A549 treated with Mapracorat at 1 μM for 4 hours (cell line): ENCODE data around the gene KRT27. TPM values are rescaled to one million over a fixed set of nuclear protein-coding genes. Genes with fewer than 3 reads are reported as not detected.

ENCODE experiments used
- total RNA-seq: library from RNA; stranded (reverse); fragments of 200-300 nt; extraction: Qiagen RNA extraction; gene quantifications from 5 replicates; pipeline ENCODE4 v1.2.3, GENCODE V29; 2022

The KRT27 gene, protein sequence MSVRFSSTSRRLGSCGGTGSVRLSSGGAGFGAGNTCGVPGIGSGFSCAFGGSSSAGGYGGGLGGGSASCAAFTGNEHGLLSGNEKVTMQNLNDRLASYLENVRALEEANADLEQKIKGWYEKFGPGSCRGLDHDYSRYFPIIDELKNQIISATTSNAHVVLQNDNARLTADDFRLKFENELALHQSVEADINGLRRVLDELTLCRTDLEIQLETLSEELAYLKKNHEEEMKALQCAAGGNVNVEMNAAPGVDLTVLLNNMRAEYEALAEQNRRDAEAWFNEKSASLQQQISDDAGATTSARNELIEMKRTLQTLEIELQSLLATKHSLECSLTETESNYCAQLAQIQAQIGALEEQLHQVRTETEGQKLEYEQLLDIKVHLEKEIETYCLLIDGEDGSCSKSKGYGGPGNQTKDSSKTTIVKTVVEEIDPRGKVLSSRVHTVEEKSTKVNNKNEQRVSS
- total RNA-seq: 0.19 TPM in 1 of 5 replicates, not detected in the others

DNA sequence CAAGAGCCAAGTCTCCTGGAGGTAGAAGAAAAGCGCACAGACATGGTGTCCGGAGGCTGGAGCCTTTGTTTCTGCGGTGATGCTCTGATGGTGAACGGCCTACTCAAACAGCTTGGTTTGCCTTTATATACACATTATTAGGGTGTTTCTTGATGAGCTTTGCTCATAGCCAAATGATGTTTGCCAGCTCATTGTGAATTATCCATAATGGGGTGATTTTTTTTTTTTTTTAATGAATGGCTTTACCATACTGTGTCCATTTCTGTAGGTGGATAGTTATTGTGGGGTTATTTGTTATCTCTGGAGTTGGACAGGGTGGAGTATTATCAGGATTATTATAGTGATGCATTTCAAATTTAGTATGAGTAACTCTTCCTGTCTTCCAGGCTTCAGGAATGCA, at the start of gene KRT27:
TSS of gene KRT27 (minus strand) at position 101 of the 400 bp plus-strand sequence. CDS start at position 44, 57 bp downstream.

DNA sequence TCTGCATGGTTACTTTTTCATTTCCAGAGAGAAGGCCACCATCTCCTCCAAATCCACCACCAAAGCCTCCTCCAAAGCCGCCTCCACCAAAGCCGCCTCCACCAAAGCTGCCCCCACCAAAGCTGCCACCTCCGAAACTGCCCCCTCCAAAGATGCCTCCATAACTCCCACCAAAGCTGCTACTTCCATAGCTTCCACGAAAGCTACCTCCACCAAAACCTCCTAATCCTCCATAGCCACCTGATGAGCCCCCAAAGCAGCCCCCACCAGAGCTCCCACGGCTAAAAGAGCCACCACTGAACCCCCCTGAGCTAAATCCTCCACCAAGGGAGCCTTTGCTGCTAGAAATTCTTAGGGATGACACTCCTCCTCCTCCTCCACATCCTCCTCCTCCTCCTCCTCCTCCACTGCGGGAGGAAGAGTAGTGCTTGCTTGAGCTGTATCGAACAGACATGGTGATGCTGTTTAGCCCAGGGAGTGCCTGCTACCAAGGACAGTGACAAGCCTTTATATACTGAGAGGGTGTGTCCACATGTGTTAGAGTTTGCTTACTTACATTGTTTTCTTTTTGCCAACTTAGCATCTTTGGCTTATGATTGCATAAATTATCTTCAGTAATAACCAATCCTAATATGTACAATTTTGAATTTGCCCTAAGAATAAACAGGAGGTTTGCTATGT, 39.9 kb upstream of the KRT27 start, which contains the start of gene KRT10:
TSS of gene KRT10 (minus strand) at position 483 of the 681 bp plus-strand sequence. CDS start at position 454, 29 bp downstream.

DNA sequence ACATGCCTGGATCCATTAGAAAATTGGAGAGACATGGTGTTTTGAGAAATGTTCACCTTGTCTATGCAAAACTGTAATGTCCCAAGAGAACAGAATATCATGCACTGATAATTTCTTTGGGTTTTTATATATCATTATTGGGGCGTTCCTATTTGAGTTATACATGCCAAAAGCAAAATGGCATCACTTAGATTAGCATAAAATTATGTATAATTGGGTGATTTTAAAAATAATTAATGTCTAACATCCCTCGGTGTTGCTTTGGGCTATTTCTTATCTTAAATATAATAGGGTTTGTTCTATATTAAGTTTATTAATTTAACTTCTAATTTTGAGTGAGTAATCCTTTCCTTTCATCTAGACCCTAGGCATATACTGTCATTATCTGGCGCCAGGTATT, 17.5 kb upstream of the KRT27 start, which contains the start of gene KRT28:
TSS of gene KRT28 (minus strand) at position 101 of the 400 bp plus-strand sequence. CDS start at position 35, 66 bp downstream.

DNA sequence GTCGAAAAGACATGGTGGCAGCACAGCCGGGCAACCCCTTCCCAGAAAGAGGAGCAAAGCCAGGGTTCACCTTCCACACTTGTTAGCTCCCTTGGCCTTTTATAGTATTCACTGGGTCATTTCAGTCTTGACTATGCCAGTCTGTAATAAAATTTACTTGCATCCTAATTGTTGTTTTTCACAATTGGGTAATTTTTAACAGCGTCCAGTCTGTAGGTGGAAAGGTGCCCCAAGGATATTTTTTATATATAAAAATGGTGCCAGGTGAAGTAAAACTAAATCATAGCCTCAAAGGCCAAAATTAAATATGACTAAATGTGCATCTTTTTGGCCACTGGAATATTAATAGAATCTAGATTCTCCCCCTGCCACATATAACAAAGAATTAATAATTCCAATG, 10.2 kb downstream of the KRT27 start, which contains the start of gene KRT26:
TSS of gene KRT26 (minus strand) at position 101 of the 400 bp plus-strand sequence. CDS start at position 13, 88 bp downstream.

DNA sequence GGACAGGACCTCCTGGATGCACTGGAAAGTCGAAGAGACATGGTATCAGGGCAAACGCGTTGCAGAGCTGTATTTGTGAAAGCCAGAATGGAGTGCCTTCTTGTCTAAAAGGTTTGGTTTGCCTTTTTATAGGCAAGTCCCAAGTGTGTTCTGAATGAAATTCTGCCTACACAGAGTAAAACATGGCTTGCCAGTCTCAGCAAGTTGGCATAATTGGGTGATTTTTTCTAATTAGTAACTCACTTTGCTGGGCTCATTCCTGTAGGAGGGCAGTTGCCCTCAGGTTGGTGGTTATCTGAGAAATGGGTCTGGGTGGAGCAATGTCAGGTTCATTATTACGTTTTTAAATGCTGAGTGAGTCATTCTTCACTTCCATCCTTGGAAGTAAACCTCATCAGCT, 27.1 kb downstream of the KRT27 start, which contains the start of gene KRT25:
TSS of gene KRT25 (minus strand) at position 101 of the 400 bp plus-strand sequence. CDS start at position 41, 60 bp downstream.

Other genes starting within 250 kb of the KRT27 start
- gene CCR7, start 217.1 kb downstream of the KRT27 start, total RNA-seq: 0.94 to 1.3 TPM (median 1.2 TPM) in 5 replicates
- 106 to 111 TPM (median 108 TPM) in 5 replicates for gene SMARCE1, start 134.7 kb downstream of the KRT27 start, total RNA-seq
- 0.34 to 0.63 TPM (median 0.37 TPM) in 5 replicates for gene KRT222, start 117.4 kb downstream of the KRT27 start, total RNA-seq
- gene KRT24, start 78.8 kb downstream of the KRT27 start, total RNA-seq: not detected in 5 replicates
- gene KRT25, start 27.2 kb downstream of the KRT27 start, total RNA-seq: not detected in 5 replicates
- gene KRT26, start 10.3 kb downstream of the KRT27 start, total RNA-seq: not detected in 5 replicates
- not detected in 5 replicates for gene KRT28, start 17.4 kb upstream of the KRT27 start, total RNA-seq
- 70.6 to 111 TPM (median 103 TPM) in 5 replicates for gene KRT10, start 40.1 kb upstream of the KRT27 start, total RNA-seq
- gene KRT12, start 84.7 kb upstream of the KRT27 start, total RNA-seq: not detected in 5 replicates
- gene KRT20, start 102.7 kb upstream of the KRT27 start, total RNA-seq: 0.17 to 0.45 TPM (median 0.26 TPM) in 5 replicates
- gene KRT23, start 155.1 kb upstream of the KRT27 start, total RNA-seq: 0.08 to 0.15 TPM (median 0.08 TPM) in 3 of 5 replicates, not detected in the others
- not detected in 5 replicates for gene KRT39, start 184.4 kb upstream of the KRT27 start, total RNA-seq
- not detected in 5 replicates for gene KRT40, start 201.8 kb upstream of the KRT27 start, total RNA-seq
- not detected in 5 replicates for gene KRTAP3-3, start 211.6 kb upstream of the KRT27 start, total RNA-seq
- 0.22 to 0.42 TPM (median 0.37 TPM) in 3 of 5 replicates, not detected in the others for gene KRTAP3-2, start 217.4 kb upstream of the KRT27 start, total RNA-seq
- 0.35 TPM in 1 of 5 replicates, not detected in the others for gene KRTAP3-1, start 226.6 kb upstream of the KRT27 start, total RNA-seq
- gene KRTAP1-5, start 244.7 kb upstream of the KRT27 start, total RNA-seq: not detected in 5 replicates
- not detected in 5 replicates for gene KRTAP1-4, start 247.6 kb upstream of the KRT27 start, total RNA-seq